ENCODE measurements around the gene FAM200B. TPM values are rescaled to one million over a fixed set of nuclear protein-coding genes. Genes with fewer than 3 reads are reported as not detected.

Gene FAM200B
- total RNA-seq, 2 donors from 2014 or later: 27.3 to 32.2 TPM

GRCh38 chr4:15670576-15670975, 11.1 kb upstream of the FAM200B start:
- H3K4me3 ChIP-seq: no peak overlapping the region
- peaks cover 4% of the 10 kb centered on the region for H3K4me1 ChIP-seq
- no peaks in the 10 kb centered on the region for H3K36me3 ChIP-seq
- intact Hi-C loops (cut with DNase I): no loop called here
- DNase-seq: no peak
- no peak overlapping the region for H3K9ac ChIP-seq (ENCODE audit: low read depth in 2 of 2, low read length in 2 of 2)
- no peak overlapping the region for H3K27ac ChIP-seq
- TF ChIP-seq CTCF (IDR thresholded peaks at IDR 0.05): no peak
- H3K27me3 ChIP-seq: no peaks in the 10 kb centered on the region
- no peaks in the 10 kb centered on the region for H3K9me3 ChIP-seq

- Histone ChIP-seq H3K4me3 (no peak overlapping the region), H3K9ac (ENCODE audit: low read depth in 2 of 2, low read length in 2 of 2) (no peak overlapping the region), H3K4me1 (no peaks in the 10 kb centered on the region), H3K27me3 (no peaks in the 10 kb centered on the region), H3K9me3 (no peaks in the 10 kb centered on the region), H3K36me3 (no peaks in the 10 kb centered on the region), H3K27ac (no peak overlapping the region)
- intact Hi-C loops (cut with DNase I): no loop called here
- TF ChIP-seq CTCF (IDR thresholded peaks at IDR 0.05): no peak
- DNase-seq: no peak
Measured at GRCh38 chr4:15672101-15672500, 9.5 kb upstream of the FAM200B start.

- no peak for DNase-seq
- no peaks in the 10 kb centered on the region for H3K9me3 ChIP-seq
- H3K9ac ChIP-seq (ENCODE audit: low read depth in 2 of 2, low read length in 2 of 2): no peak overlapping the region
- no peaks in the 10 kb centered on the region for H3K4me1 ChIP-seq
- intact Hi-C loops (cut with DNase I): no loop called here
- no peak overlapping the region for H3K27ac ChIP-seq
- no peak overlapping the region for H3K4me3 ChIP-seq
- H3K36me3 ChIP-seq: no peaks in the 10 kb centered on the region
- TF ChIP-seq CTCF (IDR thresholded peaks at IDR 0.05): no peak
- no peaks in the 10 kb centered on the region for H3K27me3 ChIP-seq
Measured at GRCh38 chr4:15673337-15673736, 8.3 kb upstream of the FAM200B start.

GRCh38 chr4:15674046-15674445, 7.6 kb upstream of the FAM200B start:
- H3K9ac ChIP-seq (ENCODE audit: low read depth in 2 of 2, low read length in 2 of 2): no peak overlapping the region
- TF ChIP-seq CTCF (IDR thresholded peaks at IDR 0.05): no peak
- H3K27ac ChIP-seq: no peak overlapping the region
- intact Hi-C loops (cut with DNase I): no loop called here
- no peaks in the 10 kb centered on the region for H3K27me3 ChIP-seq
- DNase-seq: no peak
- H3K4me1 ChIP-seq: no peaks in the 10 kb centered on the region
- no peaks in the 10 kb centered on the region for H3K36me3 ChIP-seq
- no peak overlapping the region for H3K4me3 ChIP-seq
- no peaks in the 10 kb centered on the region for H3K9me3 ChIP-seq

GRCh38 chr4:15674926-15675325, 6.7 kb upstream of the FAM200B start:
- Histone ChIP-seq H3K9ac (ENCODE audit: low read depth in 2 of 2, low read length in 2 of 2) (no peak overlapping the region), H3K4me1 (no peaks in the 10 kb centered on the region), H3K27ac (no peak overlapping the region), H3K4me3 (no peak overlapping the region), H3K27me3 (no peaks in the 10 kb centered on the region), H3K9me3 (no peaks in the 10 kb centered on the region), H3K36me3 (no peaks in the 10 kb centered on the region)
- no peak for TF ChIP-seq CTCF (IDR thresholded peaks at IDR 0.05)
- intact Hi-C loops (cut with DNase I): no loop called here
- no peak for DNase-seq

- H3K27ac ChIP-seq: no peak overlapping the region
- H3K4me1 ChIP-seq: no peaks in the 10 kb centered on the region
- intact Hi-C loops (cut with DNase I): no loop called here
- TF ChIP-seq CTCF (IDR thresholded peaks at IDR 0.05): no peak
- H3K9me3 ChIP-seq: no peaks in the 10 kb centered on the region
- no peaks in the 10 kb centered on the region for H3K36me3 ChIP-seq
- H3K4me3 ChIP-seq: no peak overlapping the region
- no peak overlapping the region for H3K9ac ChIP-seq (ENCODE audit: low read depth in 2 of 2, low read length in 2 of 2)
- DNase-seq: no peak
- no peaks in the 10 kb centered on the region for H3K27me3 ChIP-seq
Measured at GRCh38 chr4:15675356-15675755, 6.3 kb upstream of the FAM200B start.

All from colonic mucosa (tissue), 4 donors.